Fibroblast of lung (primary cell): ENCODE data around the gene TBL1X. TPM values are rescaled to one million over a fixed set of nuclear protein-coding genes. Genes with fewer than 3 reads are reported as not detected.
A peak's percentile ranks its signal among the peaks of the same experiment; 100 is the strongest.

Source experiments
- DNase-seq, 2 donors: peaks; one replicate each; pipeline versions ENCODE4 v3.0.0 to v3.0.0-alpha.2; 2010; ENCODE audit warnings: low read depth in 2 of 2
- H2AFZ ChIP-seq: 2 replicates; pipeline ENCODE4 v1.5.1; 2012; ENCODE audit warnings: low read length, control low read depth, inconsistent platforms
- H3K27ac ChIP-seq: 2 replicates; pipeline ENCODE4 v1.5.1; 2011; ENCODE audit warnings: low read length, control low read depth; ENCODE audit not compliant: insufficient read depth
- H3K27me3 ChIP-seq: 2 replicates; pipeline ENCODE4 v1.5.1; 2011; ENCODE audit warnings: mild to moderate bottlenecking, low read length; ENCODE audit not compliant: control insufficient read depth, insufficient read depth
- H3K36me3 ChIP-seq: 2 replicates; pipeline ENCODE4 v1.5.1; 2011; ENCODE audit warnings: low read length; ENCODE audit not compliant: control insufficient read depth, insufficient read depth
- H3K4me1 ChIP-seq: 2 replicates; pipeline ENCODE4 v1.5.1; 2011; ENCODE audit warnings: low read length; ENCODE audit not compliant: control insufficient read depth, insufficient read depth; ENCODE audit errors: extremely low read depth
- H3K4me2 ChIP-seq: 2 replicates; pipeline ENCODE4 v1.5.1; 2011; ENCODE audit warnings: low read length, control low read depth; ENCODE audit not compliant: insufficient read depth; ENCODE audit errors: extremely low read depth
- H3K4me3 ChIP-seq, 4 experiments: fragments of 200-600 bp in 1 of 4; sonication (generic) in 1 of 4; replicated peaks in 1 of 4; 2 replicates each; pipeline ENCODE4 v1.5.1; 2011 to 2016; ENCODE audit warnings: low read length in 4 of 4, low read depth in 3 of 4, mild to moderate bottlenecking in 3 of 4, control low read depth in 2 of 4, inconsistent platforms in 1 of 4, mixed read lengths in 1 of 4; ENCODE audit not compliant: insufficient read depth in 1 of 4; ENCODE audit errors: control extremely low read depth in 1 of 4
- H3K79me2 ChIP-seq: 2 replicates; pipeline ENCODE4 v1.5.1; 2012; ENCODE audit warnings: mild to moderate bottlenecking, low read length, inconsistent platforms; ENCODE audit not compliant: control insufficient read depth, insufficient read depth
- H3K9ac ChIP-seq: 2 replicates; pipeline ENCODE4 v1.5.1; 2011; ENCODE audit warnings: mild to moderate bottlenecking, low read length, control low read depth; ENCODE audit not compliant: insufficient read depth
- H3K9me3 ChIP-seq: 2 replicates; pipeline ENCODE4 v1.5.1; 2012; ENCODE audit warnings: low read depth, low read length; ENCODE audit not compliant: control insufficient read depth, insufficient read depth
- H4K20me1 ChIP-seq: 2 replicates; pipeline ENCODE4 v1.5.1; 2011; ENCODE audit warnings: low read length; ENCODE audit not compliant: control insufficient read depth, insufficient read depth; ENCODE audit errors: extremely low read depth
- CTCF ChIP-seq, 2 donors: IDR thresholded peaks in 1 of 2; conservative IDR thresholded peaks in 1 of 2; 1 replicate in 1 of 2; 2 replicates in 1 of 2; pipeline ENCODE4 v1.5.1; 2011 to 2012; ENCODE audit warnings: low read length in 2 of 2, control low read depth in 1 of 2, inconsistent platforms in 1 of 2, low read depth in 1 of 2, mild to moderate bottlenecking in 1 of 2
- EZH2 ChIP-seq: IDR thresholded peaks from 2 replicates; pipeline ENCODE4 v1.5.1; 2012; ENCODE audit warnings: low read length, control low read depth, mild to moderate bottlenecking; ENCODE audit errors: missing control alignments
- polyA plus RNA-seq, 2 donors: library from polyadenylated mRNA; depleted of rRNA in 1 of 2; stranded (reverse) in 1 of 2; unstranded in 1 of 2; fragments of >200 nt; gene quantifications; 2 replicates each; pipeline ENCODE4 v1.2.1, GENCODE V29; 2011 to 2012; ENCODE audit warnings: missing spikeins in 1 of 2
- total RNA-seq: library from RNA; depleted of rRNA; stranded (reverse); fragments of >200 nt; gene quantifications from 2 replicates; pipeline ENCODE4 v1.2.1, GENCODE V29; 2014

TBL1X gene
- total and polyA plus RNA-seq, 2 donors (not counting 1 experiment from before 2014, with no cell fraction given) = 25.8 to 29.4 TPM

GRCh38 chrX:9700555-9700954, 235.7 kb downstream of the TBL1X start:
- Histone ChIP-seq H4K20me1 (no peaks in the 10 kb centered on the region), H3K9me3 (no peaks in the 10 kb centered on the region), H3K36me3 (no peaks in the 10 kb centered on the region), H3K4me2 (no peak overlapping the region), H3K4me1 (no peaks in the 10 kb centered on the region), H3K9ac (no peak overlapping the region), H2AFZ (no peak overlapping the region), H3K27me3 (no peaks in the 10 kb centered on the region), H3K79me2 (no peaks in the 10 kb centered on the region), H3K4me3 (no peak overlapping the region), H3K27ac (no peak overlapping the region)
- DNase-seq = no peak
- no peak for TF ChIP-seq EZH2
- TF ChIP-seq CTCF (conservative IDR thresholded peaks at IDR 0.05 in 1 of 2, IDR thresholded peaks at IDR 0.05 in 1 of 2; ENCODE audit: low read depth in 1 of 2, low read length in 2 of 2) = no peak

GRCh38 chrX:9701790-9702189, 236.9 kb downstream of the TBL1X start:
- H3K4me1 ChIP-seq = no peaks in the 10 kb centered on the region
- no peak overlapping the region for H3K9ac ChIP-seq
- peak in 1 of 2 donors; percentile 3 for TF ChIP-seq CTCF (conservative IDR thresholded peaks at IDR 0.05 in 1 of 2, IDR thresholded peaks at IDR 0.05 in 1 of 2; ENCODE audit: low read depth in 1 of 2, low read length in 2 of 2)
- TF ChIP-seq EZH2 = no peak
- no peak overlapping the region for H2AFZ ChIP-seq
- H3K79me2 ChIP-seq = no peaks in the 10 kb centered on the region
- H3K27me3 ChIP-seq = no peaks in the 10 kb centered on the region
- H3K36me3 ChIP-seq = no peaks in the 10 kb centered on the region
- H4K20me1 ChIP-seq = no peaks in the 10 kb centered on the region
- H3K4me3 ChIP-seq = no peak overlapping the region
- H3K9me3 ChIP-seq = no peaks in the 10 kb centered on the region
- no peak overlapping the region for H3K4me2 ChIP-seq
- no peak overlapping the region for H3K27ac ChIP-seq
- no peak for DNase-seq

GRCh38 chrX:9703406-9703805, 238.5 kb downstream of the TBL1X start:
- no peak overlapping the region for H3K4me2 ChIP-seq
- no peaks in the 10 kb centered on the region for H4K20me1 ChIP-seq
- no peak overlapping the region for H3K4me3 ChIP-seq
- TF ChIP-seq CTCF (conservative IDR thresholded peaks at IDR 0.05 in 1 of 2, IDR thresholded peaks at IDR 0.05 in 1 of 2; ENCODE audit: low read depth in 1 of 2, low read length in 2 of 2) = no peak
- TF ChIP-seq EZH2 = no peak
- H3K9ac ChIP-seq = no peak overlapping the region
- H3K27ac ChIP-seq = no peak overlapping the region
- no peak overlapping the region for H2AFZ ChIP-seq
- no peaks in the 10 kb centered on the region for H3K9me3 ChIP-seq
- no peaks in the 10 kb centered on the region for H3K79me2 ChIP-seq
- no peaks in the 10 kb centered on the region for H3K27me3 ChIP-seq
- no peak for DNase-seq
- H3K36me3 ChIP-seq = no peaks in the 10 kb centered on the region
- H3K4me1 ChIP-seq = no peaks in the 10 kb centered on the region
